Stimulated activated CD4-positive, alpha-beta T cell treated with anti-CD3 and anti-CD28 coated beads, TNF-alpha, amount 100 ng/mL, for 4 hours (primary cell): ENCODE measurements around the gene MAP2K1.

Experiments
- DNase-seq, 3 experiments: peaks; one replicate each; pipeline ENCODE4 v3.0.0-alpha.2; 2020; ENCODE audit warnings: low read depth in 3 of 3

The MAP2K1 gene

GRCh38 chr15:66504563-66505429 lies 118.1 kb downstream of the MAP2K1 start, which contains the start of the genes RPL4 and ZWILCH:
Gene RPL4 (minus strand): TSS chr15:66504855. CDS start chr15:66504790, 65 bp downstream.
Gene ZWILCH (plus strand): TSS chr15:66505326. CDS start chr15:66505339, 13 bp downstream.
- DNase-seq, result peak; percentile 63 to 67 (median 65)

- DNase-seq, result no peak
These were observed 118.7 kb downstream of the MAP2K1 start for GRCh38 chr15:66505430-66505811.

GRCh38 chr15:66505818-66506217 lies 119.1 kb downstream of the MAP2K1 start:
- no peak for DNase-seq

GRCh38 chr15:66508293-66508883 lies 121.7 kb downstream of the MAP2K1 start:
- DNase-seq, result no peak

- DNase-seq, result no peak
These were observed 127.9 kb downstream of the MAP2K1 start for GRCh38 chr15:66514586-66514985.

- no peak for DNase-seq
These were observed 129.2 kb downstream of the MAP2K1 start for GRCh38 chr15:66515901-66516322.

- no peak for DNase-seq
These were observed 137.2 kb downstream of the MAP2K1 start for GRCh38 chr15:66523926-66524325.

- no peak for DNase-seq
These were observed 138.1 kb downstream of the MAP2K1 start for GRCh38 chr15:66524838-66525237.

- DNase-seq, result no peak
These were observed 148.3 kb downstream of the MAP2K1 start for GRCh38 chr15:66535056-66535455.
